HG02798 (cell line): ENCODE measurements around the gene TEX19.

Experiments
- ATAC-seq: cut with Tn5 transposase; IDR thresholded peaks from one replicate; pipeline ENCODE4 v1.9.1; 2021; ENCODE audit warnings: mild to moderate bottlenecking; ENCODE audit not compliant: unreplicated experiment, poor library complexity

TEX19 gene

GRCh38 chr17:82320956-82321927 lies 37.8 kb upstream of the TEX19 start:
- peak; percentile 46 for ATAC-seq

GRCh38 chr17:82321947-82322466 lies 37.0 kb upstream of the TEX19 start:
- no peak for ATAC-seq

DNA sequence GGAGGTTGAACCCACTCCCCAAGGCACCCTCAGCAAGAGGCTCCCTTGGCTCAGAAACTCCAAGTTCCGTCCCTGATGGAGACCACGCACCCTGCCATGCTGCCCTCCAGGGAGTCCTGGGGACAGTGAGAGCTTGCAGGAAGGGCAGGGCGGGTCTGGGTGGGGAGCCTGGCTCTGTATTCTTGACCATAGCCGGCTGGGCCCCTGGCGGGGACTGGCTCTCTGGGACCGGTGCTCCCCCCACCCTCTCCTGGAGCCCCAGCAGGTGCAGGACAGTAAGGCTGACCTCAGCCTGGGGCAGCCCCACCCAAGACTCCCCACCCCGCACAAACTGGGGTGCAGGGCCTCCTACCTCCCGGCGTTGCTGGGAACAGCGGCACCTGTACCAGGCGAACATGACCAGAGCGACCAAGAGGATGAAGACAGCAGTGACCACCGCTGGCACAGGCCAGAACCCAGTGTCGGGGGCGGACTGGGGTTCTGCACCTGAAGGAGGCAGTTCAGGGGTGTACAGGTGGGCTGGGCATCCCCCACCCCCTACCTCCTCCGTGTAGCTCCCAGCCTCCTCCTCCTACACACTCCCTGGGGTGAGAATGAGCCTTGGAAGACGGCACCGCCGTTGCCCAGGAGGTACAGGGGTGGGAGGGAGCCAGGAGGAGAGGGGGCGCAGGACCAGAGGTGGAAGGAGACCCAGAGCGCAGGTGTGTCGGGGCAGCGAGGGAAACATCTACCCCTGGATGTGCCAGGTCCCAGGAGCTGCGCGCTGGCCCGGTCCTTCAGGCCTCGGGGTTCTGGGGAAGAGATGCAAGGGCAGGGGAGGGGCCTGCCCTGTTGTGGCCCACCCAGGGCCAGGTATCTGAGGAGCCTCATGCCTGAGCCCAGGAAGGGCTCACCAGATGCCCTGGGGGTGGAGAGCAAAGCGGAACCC lies 36.3 kb upstream of the TEX19 start:
- ATAC-seq: no peak

DNA sequence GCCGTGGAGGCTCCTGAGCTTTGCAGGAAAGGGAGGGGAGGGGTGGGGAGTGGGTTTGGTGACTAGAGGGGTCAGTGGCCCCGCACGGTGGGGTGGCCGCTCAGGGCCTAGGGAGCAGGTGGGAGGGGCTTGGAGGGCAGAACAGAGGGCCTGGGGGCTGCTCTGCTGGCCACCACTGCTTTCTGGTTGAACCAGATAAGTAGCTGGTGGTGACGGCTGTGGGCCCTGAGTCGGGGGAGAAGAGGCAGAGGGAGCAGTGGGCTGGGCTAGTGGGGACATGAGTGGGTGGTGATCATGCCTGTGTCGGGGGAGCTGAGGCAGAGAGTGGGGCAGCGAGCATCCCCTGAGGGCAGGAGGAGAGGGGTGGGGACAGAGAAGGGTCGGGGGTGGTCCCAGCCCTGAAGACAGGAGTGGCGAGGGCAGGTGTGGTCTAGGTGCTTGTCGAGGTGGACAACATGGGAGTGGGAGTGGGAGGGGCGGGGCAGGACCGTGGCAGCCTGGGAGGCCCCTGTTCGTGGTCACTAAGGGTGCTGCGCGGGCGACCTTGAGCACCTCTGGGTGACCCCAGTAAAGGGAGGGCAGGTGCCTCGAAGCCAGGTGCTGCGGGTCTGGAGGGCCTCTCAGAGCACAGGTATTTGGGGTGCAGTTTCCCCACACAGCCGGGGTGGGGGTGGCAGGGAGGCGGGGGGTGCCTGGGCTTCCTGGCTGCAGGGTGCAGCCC lies 35.4 kb upstream of the TEX19 start:
- ATAC-seq: no peak

- no peak for ATAC-seq
Observed at GRCh38 chr17:82324566-82325285, 34.3 kb upstream of the TEX19 start.

- ATAC-seq: no peak
Observed at GRCh38 chr17:82325286-82326180, 33.5 kb upstream of the TEX19 start.

- no peak for ATAC-seq
Observed at GRCh38 chr17:82327289-82327688, 31.8 kb upstream of the TEX19 start.

GRCh38 chr17:82327757-82328140 lies 31.3 kb upstream of the TEX19 start:
- no peak for ATAC-seq

DNA sequence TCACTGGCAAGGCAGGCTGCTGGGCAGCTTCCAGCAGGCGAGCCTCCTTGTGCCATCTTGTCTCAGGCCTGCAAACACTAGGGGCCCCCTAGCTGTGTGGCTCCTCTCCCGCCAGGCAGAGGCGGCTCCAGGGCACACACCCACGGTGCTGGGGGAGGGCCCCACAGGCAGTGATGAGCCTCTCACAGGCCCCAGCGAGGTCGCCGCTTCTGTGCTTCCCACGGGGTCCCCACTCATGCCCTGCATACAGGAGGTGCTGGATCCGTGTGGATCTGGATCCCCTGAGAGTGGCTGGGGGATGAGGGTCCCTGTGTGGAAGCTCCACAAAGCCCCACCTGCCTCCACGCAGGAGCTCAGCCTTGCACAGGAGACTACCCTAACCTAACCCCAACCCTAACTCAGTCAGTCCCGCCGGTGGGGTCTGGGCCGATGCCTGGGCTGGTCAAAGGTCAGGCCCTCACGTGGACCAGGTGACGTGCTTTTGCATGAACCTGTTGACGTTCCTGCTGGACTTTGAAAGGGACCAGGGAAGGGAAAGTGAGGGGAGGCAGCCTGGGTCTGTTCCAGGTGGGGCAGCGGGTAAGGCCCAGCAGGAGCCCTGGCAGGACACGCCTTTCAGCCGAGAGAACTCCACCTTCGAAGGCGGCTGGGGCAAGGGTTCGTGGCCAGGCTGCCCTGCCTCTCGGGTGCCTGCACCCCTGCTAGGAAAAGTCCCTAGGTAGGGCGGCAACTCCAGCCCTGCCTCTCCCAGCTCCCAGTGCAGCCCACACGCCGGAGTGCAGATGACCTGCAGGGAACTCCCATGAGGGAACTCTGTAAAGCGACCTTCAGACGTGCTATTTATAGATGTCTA lies 30.7 kb upstream of the TEX19 start:
- no peak for ATAC-seq

GRCh38 chr17:82328994-82329507 lies 30.0 kb upstream of the TEX19 start:
- no peak for ATAC-seq

GRCh38 chr17:82329683-82330321 lies 29.2 kb upstream of the TEX19 start:
- no peak for ATAC-seq

- no peak for ATAC-seq
Observed at GRCh38 chr17:82330322-82331239, 28.5 kb upstream of the TEX19 start.

DNA sequence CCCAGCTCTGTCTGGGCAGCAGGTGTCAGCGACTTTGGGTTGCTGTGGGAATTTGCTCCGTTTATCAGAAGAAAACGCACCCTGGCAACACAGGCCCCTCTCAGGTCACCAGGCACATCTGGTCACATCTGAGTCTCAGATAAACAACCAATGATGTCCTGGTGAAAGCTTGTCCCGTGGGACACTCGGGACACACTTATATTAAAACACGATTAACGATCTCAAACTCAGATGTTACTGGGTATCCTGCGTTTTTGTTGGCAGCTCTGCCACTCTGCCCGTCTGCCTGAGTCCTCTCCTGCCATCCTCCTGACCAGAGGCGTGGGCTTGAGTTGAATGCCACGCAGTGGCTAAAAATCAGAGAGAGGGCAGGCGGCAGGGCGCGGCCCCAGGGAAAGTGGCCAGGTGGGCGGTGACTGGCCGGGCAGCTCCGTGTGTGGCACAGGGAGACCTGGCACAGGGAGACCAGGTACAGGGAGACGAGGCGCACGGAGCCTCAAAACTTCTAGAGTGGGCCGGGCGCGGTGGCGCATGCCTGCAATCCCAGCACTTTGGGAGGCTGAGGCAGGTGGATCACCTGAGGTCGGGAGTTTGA lies 27.6 kb upstream of the TEX19 start:
- ATAC-seq: no peak

- no peak for ATAC-seq
Observed at GRCh38 chr17:82332669-82333278, 26.3 kb upstream of the TEX19 start.
